Gastrocnemius medialis (tissue), 4 donors: ENCODE data around the gene RNPS1.

Experiments
- CTCF ChIP-seq, 5 experiments: fragments of 450-650 bp in 3 of 5; fragments of 200-600 bp in 2 of 5; sonication (generic) in 2 of 5; IDR thresholded peaks in 4 of 5; conservative IDR thresholded peaks in 1 of 5; 1 replicate in 4 of 5; 2 replicates in 1 of 5; pipeline ENCODE4 v1.5.1; 2016 to 2019; ENCODE audit warnings: antibody characterized with exemption in 5 of 5, mild to moderate bottlenecking in 3 of 5, moderate library complexity in 3 of 5
- POLR2A ChIP-seq, 2 donors: fragments of 450-650 bp; IDR thresholded peaks; one replicate each; pipeline ENCODE4 v1.6.1; 2017; ENCODE audit warnings: antibody characterized with exemption in 2 of 2, mild to moderate bottlenecking in 2 of 2, moderate library complexity in 2 of 2

GRCh38 chr16:2216330-2216729, 51.6 kb downstream of the RNPS1 start:
- TF ChIP-seq CTCF (IDR thresholded peaks at IDR 0.05 in 4 of 5, conservative IDR thresholded peaks at IDR 0.05 in 1 of 5) (no peak), POLR2A (IDR thresholded peaks at IDR 0.05) (no peak)
